ENCODE results near the gene DIP2C.
"Not testable (repeated sequence)": the region's sequence is repeated elsewhere in the genome, so short reads cannot be mapped to it uniquely, and the experiment has no call there.

The DIP2C gene

DNA sequence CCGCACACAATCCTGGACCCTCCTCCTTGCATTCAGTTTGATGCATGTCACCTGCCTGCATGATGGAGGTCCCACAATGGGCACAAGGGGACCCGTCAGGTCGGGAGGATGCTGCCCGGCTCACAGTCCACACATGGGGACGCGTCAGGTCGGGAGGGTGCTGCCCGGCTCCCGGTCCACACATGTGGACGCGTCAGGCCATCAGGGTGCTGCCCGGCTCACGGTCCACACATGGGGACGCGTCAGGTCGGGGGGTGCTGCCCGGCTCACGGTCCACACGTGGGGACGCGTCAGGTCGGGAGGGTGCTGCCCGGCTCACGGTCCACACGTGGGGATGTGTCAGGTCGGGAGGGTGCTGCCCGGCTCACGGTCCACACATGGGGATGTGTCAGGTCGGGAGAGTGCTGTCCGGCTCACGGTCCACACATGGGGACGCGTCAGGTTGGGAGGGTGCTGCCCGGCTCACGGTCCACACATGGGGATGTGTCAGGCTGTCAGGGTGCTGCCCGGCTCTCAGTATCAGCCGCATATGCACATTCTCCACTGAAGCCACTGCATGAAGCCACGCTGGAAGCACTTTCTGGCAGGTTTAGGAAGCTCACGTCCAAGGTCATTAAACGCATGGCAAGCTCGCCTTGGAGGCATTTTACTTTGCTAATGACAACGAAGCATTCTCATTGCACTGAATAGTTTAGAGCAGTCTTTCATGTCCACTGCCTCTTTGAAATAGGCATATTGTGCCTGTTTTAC lies 50.3 kb downstream of the DIP2C start:
- DNase-seq, result no peak
- no peak overlapping the region for H3K4me3 Mint-ChIP-seq

DNA sequence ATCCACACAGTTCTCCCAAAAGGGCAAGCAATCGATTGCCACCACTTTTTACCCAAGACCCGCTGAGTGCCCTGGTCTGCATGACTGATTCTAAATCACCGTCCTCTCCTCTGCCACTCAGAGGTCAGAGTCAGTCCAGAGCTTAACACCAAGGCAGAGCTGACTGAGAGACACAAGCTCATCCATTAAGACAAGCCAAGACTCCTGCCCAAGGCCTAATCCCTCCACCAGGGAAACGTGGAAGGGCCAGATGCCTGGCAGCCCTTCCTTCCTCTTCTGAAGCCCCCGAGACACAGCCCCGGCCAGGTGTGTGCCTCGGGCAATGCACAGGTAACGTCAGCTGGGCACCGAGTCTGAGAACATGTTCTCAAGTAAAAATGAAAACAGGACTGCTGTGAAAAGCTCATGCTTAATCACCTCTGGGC lies 51.7 kb downstream of the DIP2C start:
- H3K27me3 Mint-ChIP-seq, result peaks cover 37% of the 10 kb centered on the region
- CTCF ChIA-PET, result no interaction called here
- H3K9me3 Mint-ChIP-seq, result no peaks in the 10 kb centered on the region

More for the DNA sequence above, 50.3 kb downstream of the DIP2C start:
- Mint-ChIP-seq H3K9me3 (no peaks in the 10 kb centered on the region), H3K4me1 (no peaks in the 10 kb centered on the region), H3K27ac (no peak overlapping the region), H3K36me3 (no peaks in the 10 kb centered on the region), H3K27me3 (peaks cover 37% of the 10 kb centered on the region)
- CTCF ChIA-PET, result no interaction called here

DNA sequence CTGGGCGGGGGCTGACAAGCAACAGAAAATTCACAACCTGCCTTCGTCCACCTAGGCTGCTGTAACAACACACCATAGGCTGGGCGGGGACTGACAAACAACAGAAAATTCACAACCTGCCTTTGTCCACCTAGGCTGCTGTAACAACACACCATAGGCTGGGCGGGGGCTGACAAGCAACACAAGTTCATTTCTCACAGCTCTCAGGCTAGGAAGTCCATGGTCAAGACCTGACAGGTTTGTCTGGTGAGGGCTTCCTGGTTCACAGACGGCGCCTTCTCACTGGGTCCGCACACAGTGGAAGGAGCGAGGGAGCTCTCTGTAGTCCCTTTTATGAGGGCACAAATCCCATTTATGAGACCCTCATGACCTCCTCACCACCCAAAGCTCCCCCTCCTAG lies 52.2 kb downstream of the DIP2C start:
- Mint-ChIP-seq H3K4me3 (no peak overlapping the region), H3K9me3 (no peaks in the 10 kb centered on the region), H3K36me3 (no peaks in the 10 kb centered on the region), H3K4me1 (no peaks in the 10 kb centered on the region), H3K27me3 (peaks cover 37% of the 10 kb centered on the region), H3K27ac (no peak overlapping the region)
- CTCF ChIA-PET, result no interaction called here
- no peak for DNase-seq

More for the DNA sequence above, 51.7 kb downstream of the DIP2C start:
- no peak overlapping the region for H3K4me3 Mint-ChIP-seq
- no peak overlapping the region for H3K27ac Mint-ChIP-seq
- H3K36me3 Mint-ChIP-seq, result no peaks in the 10 kb centered on the region
- H3K4me1 Mint-ChIP-seq, result no peaks in the 10 kb centered on the region
- no peak for DNase-seq

DNA sequence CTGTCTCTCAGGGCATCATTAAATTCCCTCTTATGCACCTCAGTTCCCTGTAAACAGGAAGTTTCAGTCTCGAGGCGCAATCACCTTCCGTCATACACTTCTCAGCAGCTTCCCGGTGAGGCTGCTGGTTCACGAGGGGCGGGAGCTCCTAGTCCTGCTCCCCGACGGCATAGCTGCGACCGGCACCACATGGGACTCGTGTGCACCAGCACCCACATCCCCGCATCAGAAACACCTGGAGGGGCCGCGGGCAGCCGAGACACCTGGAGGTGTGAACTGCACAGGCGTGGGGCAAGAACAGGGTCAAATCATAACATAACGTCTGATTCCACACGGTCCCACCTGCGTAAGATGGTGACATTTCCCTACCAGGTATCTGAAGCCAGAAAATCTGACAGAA lies 52.7 kb downstream of the DIP2C start:
- CTCF ChIA-PET, result no interaction called here
- H3K9me3 Mint-ChIP-seq, result no peaks in the 10 kb centered on the region
- peaks cover 37% of the 10 kb centered on the region for H3K27me3 Mint-ChIP-seq

GRCh38 chr10:636016-636730 lies 53.3 kb downstream of the DIP2C start:
- H3K9me3 Mint-ChIP-seq, result no peaks in the 10 kb centered on the region

More for the DNA sequence above, 52.7 kb downstream of the DIP2C start:
- no peak for DNase-seq
- no peaks in the 10 kb centered on the region for H3K4me1 Mint-ChIP-seq
- H3K27ac Mint-ChIP-seq, result no peak overlapping the region
- H3K36me3 Mint-ChIP-seq, result no peaks in the 10 kb centered on the region
- H3K4me3 Mint-ChIP-seq, result no peak overlapping the region

DNA sequence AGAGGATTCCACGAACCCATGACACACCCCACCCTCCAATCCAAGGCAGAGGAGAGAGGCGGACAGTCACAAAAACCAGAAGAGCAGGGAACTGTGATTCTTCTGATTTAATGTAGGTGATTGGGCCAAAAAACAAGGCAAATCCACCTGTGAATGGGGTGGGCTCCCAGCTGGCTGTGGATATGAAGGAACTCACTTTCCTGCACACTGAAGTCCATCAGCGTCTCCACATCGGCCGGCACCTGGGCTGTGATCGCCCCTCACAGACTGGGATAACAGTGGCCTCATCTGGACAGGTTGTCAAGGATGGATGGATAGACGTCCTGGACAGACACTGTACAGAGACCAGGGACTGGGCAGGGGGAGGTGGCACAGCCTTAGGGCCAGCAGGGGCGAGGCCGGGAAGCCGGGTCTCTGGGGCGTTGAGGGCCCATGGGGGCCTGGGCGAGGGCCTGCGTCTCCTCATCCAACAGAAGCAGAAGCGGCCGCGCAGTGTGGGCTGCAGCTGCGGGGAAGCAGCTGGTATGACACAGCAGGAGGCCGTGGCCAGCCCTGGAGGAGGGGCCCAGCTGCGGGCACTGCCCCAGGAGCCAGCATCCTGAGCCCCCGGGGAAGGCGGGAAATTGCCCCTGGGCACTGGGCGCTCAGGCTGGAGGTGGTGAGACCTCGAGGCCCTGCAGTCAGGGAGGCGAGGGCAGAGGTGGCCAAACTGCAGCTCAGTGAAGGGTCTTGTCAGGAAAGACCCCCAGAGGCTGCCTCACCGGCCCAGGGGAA lies 54.2 kb downstream of the DIP2C start:
- CTCF ChIA-PET, result no interaction called here
- no peaks in the 10 kb centered on the region for H3K36me3 Mint-ChIP-seq
- no peak for DNase-seq
- H3K27ac Mint-ChIP-seq, result no peak overlapping the region
- H3K27me3 Mint-ChIP-seq, result peaks cover 37% of the 10 kb centered on the region
- H3K4me1 Mint-ChIP-seq, result no peaks in the 10 kb centered on the region
- no peaks in the 10 kb centered on the region for H3K9me3 Mint-ChIP-seq
- H3K4me3 Mint-ChIP-seq, result no peak overlapping the region

More at GRCh38 chr10:636016-636730, 53.3 kb downstream of the DIP2C start:
- peaks cover 37% of the 10 kb centered on the region for H3K27me3 Mint-ChIP-seq
- no peaks in the 10 kb centered on the region for H3K4me1 Mint-ChIP-seq
- no peak overlapping the region for H3K27ac Mint-ChIP-seq
- CTCF ChIA-PET, result no interaction called here
- H3K36me3 Mint-ChIP-seq, result no peaks in the 10 kb centered on the region
- DNase-seq, result no peak
- no peak overlapping the region for H3K4me3 Mint-ChIP-seq

- no peaks in the 10 kb centered on the region for H3K36me3 Mint-ChIP-seq
- H3K4me1 Mint-ChIP-seq, result peaks cover 5% of the 10 kb centered on the region
- H3K9me3 Mint-ChIP-seq, result no peaks in the 10 kb centered on the region
- no peak overlapping the region for H3K4me3 Mint-ChIP-seq
- CTCF ChIA-PET, result no interaction called here
- DNase-seq, result no peak
- no peak overlapping the region for H3K27ac Mint-ChIP-seq
- peaks cover 45% of the 10 kb centered on the region for H3K27me3 Mint-ChIP-seq
These were observed 55.2 kb downstream of the DIP2C start for GRCh38 chr10:634256-634655.

DNA sequence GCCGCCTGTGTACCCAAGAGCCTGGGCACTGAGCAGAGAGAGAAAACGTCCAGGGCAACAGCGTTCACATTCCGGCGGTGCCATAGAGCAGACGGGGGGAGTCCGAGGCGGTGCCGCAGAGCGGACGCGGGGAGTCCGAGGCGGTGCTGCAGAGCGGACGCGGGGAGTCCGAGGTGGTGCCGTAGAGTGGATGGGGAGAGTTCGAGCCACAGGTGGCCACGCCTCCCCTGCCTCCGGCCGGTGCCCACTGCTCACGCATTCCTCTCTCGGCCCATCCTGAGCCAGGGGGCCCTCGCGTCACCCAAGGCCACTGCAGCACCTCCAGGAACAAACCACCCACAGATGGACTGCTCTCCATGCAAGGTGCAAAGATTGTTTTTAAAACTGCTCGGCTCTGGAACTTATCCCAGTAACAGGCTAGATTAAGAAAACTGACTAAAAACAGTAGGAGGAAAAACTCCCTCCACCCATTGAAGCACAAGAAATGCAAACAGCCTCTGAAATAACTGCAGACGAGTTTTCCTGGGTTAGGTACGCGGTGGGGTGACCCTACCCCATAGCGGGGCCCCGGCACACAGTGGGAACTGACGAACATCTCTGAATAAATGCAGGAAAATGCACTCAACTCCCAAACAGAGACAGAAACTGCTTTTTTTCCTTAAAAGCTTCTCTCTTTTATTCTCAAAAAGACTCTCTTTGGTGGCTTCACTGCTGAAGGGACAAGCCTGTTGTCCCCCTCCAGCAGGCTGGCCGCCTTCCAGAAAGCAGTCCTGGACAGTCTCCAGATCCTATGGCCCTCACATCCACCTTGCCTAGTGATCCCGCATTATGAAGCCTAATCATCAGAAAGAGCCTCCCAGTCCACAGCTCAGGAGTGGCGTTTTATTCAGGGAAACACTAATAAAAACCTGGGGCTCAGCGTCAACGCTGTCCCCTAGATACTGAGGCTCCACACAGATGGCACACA lies 55.9 kb downstream of the DIP2C start:
- CTCF ChIA-PET, result no interaction called here
- H3K27me3 Mint-ChIP-seq, result peaks cover 52% of the 10 kb centered on the region
- DNase-seq, result no peak
- peaks cover 7% of the 10 kb centered on the region for H3K4me1 Mint-ChIP-seq
- no peaks in the 10 kb centered on the region for H3K36me3 Mint-ChIP-seq
- no peak overlapping the region for H3K27ac Mint-ChIP-seq
- no peaks in the 10 kb centered on the region for H3K9me3 Mint-ChIP-seq
- no peak overlapping the region for H3K4me3 Mint-ChIP-seq

DNA sequence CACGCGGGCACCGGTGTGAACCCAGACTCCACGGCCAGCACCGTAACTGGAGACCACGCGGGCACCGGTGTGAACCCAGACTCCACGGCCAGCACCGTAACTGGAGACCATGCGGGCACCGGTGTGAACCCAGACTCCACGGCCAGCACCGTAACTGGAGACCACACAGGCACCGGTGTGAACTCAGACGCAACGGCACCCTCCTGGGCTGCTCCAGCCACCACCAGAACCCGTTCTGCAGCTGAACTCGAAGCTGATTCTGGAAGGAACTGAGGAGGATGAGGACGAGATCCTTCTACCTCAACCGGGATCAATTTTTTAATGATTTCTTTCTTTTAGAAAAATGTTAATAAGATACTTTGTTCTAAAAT lies 56.7 kb downstream of the DIP2C start:
- H3K4me1 Mint-ChIP-seq, DNase-seq, H3K36me3 Mint-ChIP-seq, H3K27ac Mint-ChIP-seq, H3K9me3 Mint-ChIP-seq, CTCF ChIA-PET, H3K4me3 Mint-ChIP-seq: not testable (repeated sequence)
- peaks cover 53% of the 10 kb centered on the region for H3K27me3 Mint-ChIP-seq

- H3K27ac Mint-ChIP-seq, H3K36me3 Mint-ChIP-seq, H3K4me3 Mint-ChIP-seq, DNase-seq, H3K9me3 Mint-ChIP-seq, CTCF ChIA-PET, H3K4me1 Mint-ChIP-seq: not testable (repeated sequence)
- peaks cover 47% of the 10 kb centered on the region for H3K27me3 Mint-ChIP-seq
These were observed 57.2 kb downstream of the DIP2C start for GRCh38 chr10:632155-632806.

- no peaks in the 10 kb centered on the region for H3K9me3 Mint-ChIP-seq
These were observed 58.2 kb downstream of the DIP2C start for GRCh38 chr10:631266-631665.

GRCh38 chr10:630581-631073 lies 58.8 kb downstream of the DIP2C start:
- no peak for DNase-seq
- H3K4me3 Mint-ChIP-seq, result no peak overlapping the region
- peaks cover 7% of the 10 kb centered on the region for H3K4me1 Mint-ChIP-seq
- CTCF ChIA-PET, result no interaction called here
- no peaks in the 10 kb centered on the region for H3K36me3 Mint-ChIP-seq
- H3K27me3 Mint-ChIP-seq, result peaks cover 37% of the 10 kb centered on the region
- no peaks in the 10 kb centered on the region for H3K9me3 Mint-ChIP-seq
- no peak overlapping the region for H3K27ac Mint-ChIP-seq

More at GRCh38 chr10:631266-631665, 58.2 kb downstream of the DIP2C start:
- H3K27me3 Mint-ChIP-seq, result peaks cover 43% of the 10 kb centered on the region
- H3K27ac Mint-ChIP-seq, result no peak overlapping the region
- H3K4me1 Mint-ChIP-seq, result peaks cover 7% of the 10 kb centered on the region
- no peak overlapping the region for H3K4me3 Mint-ChIP-seq
- no peaks in the 10 kb centered on the region for H3K36me3 Mint-ChIP-seq
- no peak for DNase-seq
- CTCF ChIA-PET, result no interaction called here

All from activated naive CD4-positive, alpha-beta T cell treated with anti-CD3 and anti-CD28 coated beads, Interleukin-2, amount 10 ng/mL, durations not matched to agents 7 days and 5 days (primary cell).